Measurements from ENCODE around the gene USP40. TPM values are rescaled to one million over a fixed set of nuclear protein-coding genes. Genes with fewer than 3 reads are reported as not detected.

USP40 gene
- total RNA-seq, 2 donors from 2014 or later: 5.9 to 22.9 TPM

GRCh38 chr2:233471291-233472035 is 95.1 kb downstream of the USP40 start:
- peak overlapping the region; percentile 7 to 92 for H3K27ac Mint-ChIP-seq
- DNase-seq (ENCODE audit: low spot score in 2 of 2) (no peak), ATAC-seq (no peak)
- H3K9me3 Mint-ChIP-seq: no peaks in the 10 kb centered on the region
- peaks cover 0 to 11% of the 10 kb centered on the region in 2 donors for H3K36me3 Mint-ChIP-seq

DNA sequence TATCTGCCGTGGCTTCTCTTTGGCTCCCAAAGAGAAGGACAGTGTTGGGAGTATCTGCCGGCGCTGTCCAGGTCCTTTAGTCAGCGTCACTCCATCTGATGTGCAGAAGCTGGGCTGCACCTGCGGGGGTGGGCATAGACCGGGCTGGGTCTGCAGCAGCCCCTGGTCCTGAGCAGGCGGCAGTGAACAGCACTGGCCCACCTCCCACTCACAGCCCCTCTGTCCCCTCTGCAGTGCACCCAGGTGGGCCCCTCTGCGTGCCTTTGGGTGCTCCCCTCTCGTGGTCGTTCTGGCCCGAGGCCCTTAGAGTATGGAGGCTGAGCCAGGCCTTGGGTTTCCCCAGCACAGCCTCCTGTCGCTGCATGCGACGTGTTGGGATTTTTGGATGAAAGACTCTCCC is 95.7 kb downstream of the USP40 start:
- Mint-ChIP-seq H3K27ac (peak overlapping the region in 1 of 2 donors; percentile 7), H3K9me3 (no peaks in the 10 kb centered on the region), H3K36me3 (peaks cover 0 to 11% of the 10 kb centered on the region in 2 donors)
- ATAC-seq: no peak
- DNase-seq (ENCODE audit: low spot score in 2 of 2): no peak

DNA sequence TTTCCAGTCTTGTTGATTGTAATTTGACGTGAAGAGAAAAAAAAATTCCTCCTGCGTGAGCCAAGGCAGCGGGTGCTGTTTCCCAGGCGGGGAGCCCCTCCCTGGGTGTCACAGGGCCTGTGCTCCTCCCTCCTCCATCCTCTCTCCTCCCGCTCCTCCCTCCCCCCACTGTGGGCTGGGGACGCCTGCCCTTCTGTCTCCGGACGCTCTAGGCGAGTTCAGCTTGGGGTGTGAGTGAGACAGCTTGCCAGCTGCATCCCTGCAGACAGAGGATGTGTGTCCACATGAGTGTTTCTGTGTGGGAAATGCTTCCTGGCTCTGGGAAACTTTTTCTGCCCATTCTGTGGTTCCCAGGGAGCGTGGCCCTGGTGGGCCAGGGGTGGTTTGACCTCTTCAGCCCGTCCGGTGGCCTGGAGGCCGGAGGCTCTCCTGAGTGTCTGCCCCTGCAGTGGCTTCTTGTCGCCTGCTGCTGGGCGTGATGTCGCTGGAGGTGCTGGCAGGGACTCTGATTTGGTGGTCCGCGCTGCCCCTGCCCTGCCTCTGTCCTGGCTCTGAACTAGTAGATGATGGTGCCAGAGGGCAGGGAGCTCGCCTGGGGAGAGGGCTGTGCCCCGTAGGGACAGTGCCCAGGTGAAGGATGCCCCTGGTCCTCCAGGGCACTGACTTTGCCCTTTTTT is 96.4 kb downstream of the USP40 start:
- ATAC-seq (no peak), DNase-seq (ENCODE audit: low spot score in 2 of 2) (no peak)
- H3K9me3 Mint-ChIP-seq: no peaks in the 10 kb centered on the region
- peak overlapping the region; percentile 7 to 65 for H3K27ac Mint-ChIP-seq
- peaks cover 0 to 11% of the 10 kb centered on the region in 2 donors for H3K36me3 Mint-ChIP-seq

GRCh38 chr2:233469261-233470010 is 97.1 kb downstream of the USP40 start:
- H3K27ac Mint-ChIP-seq: peak overlapping the region; percentile 72 to 73

DNA sequence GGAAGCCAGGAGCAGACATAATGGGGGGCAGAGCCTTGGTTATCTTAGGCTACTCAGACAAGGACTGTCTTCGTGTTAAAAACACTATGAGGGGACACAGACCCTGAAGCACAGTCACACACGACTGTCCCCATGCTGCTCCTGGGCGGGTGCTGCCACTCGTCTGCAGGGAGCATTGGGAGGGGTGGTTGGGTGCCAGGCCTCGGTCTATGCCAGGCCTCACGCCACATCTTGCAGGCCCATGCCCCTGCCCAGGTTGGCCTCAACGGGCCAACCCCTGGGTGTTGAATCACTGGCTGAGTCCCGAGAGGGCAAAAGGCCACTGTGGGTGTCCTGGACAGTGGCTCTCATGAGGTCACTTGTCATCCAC is 97.9 kb downstream of the USP40 start:
- Mint-ChIP-seq H3K9me3 (no peaks in the 10 kb centered on the region), H3K27ac (peak overlapping the region in 1 of 2 donors; percentile 73), H3K36me3 (peaks cover 5 to 17% of the 10 kb centered on the region in 2 donors)
- ATAC-seq (no peak), DNase-seq (ENCODE audit: low spot score in 2 of 2) (no peak)

More at GRCh38 chr2:233469261-233470010, 97.1 kb downstream of the USP40 start:
- ATAC-seq (no peak), DNase-seq (ENCODE audit: low spot score in 2 of 2) (no peak)
- peaks cover 0 to 11% of the 10 kb centered on the region in 2 donors for H3K36me3 Mint-ChIP-seq
- no peaks in the 10 kb centered on the region for H3K9me3 Mint-ChIP-seq

DNA sequence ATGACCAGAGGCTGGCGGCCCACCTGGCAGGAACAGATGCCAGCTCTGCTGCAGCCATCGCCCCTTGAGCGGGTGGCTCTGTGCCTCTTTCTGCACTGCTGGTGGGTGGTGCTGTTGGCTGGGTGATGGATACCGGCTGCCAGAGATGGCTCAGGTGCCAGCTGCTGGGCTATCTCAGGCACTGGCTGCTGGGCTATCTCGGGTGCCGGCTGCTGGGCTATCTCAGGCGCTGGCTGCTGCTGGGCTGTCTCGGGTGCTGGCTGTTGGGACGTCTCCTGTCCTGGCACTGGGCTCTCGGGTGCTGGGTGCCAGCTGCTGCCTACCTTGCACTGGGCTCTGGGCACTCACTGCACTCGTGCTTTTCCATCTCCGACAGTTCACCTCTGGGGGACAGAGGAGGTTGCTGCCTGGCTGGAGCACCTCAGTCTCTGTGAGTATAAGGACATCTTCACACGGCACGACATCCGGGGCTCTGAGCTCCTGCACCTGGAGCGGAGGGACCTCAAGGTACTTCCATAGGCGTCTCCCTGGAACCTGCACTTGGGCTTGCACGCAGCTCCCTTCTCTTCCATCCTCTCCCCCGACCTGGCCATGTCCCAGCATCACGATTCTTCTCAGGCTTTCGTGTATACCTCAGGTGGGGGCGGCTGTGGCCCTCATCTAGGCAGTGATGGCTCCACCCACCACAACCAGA is 98.4 kb downstream of the USP40 start:
- DNase-seq (ENCODE audit: low spot score in 2 of 2) (no peak), ATAC-seq (no peak)
- Mint-ChIP-seq H3K27ac (peak overlapping the region in 1 of 2 donors; percentile 28), H3K9me3 (no peaks in the 10 kb centered on the region), H3K36me3 (peaks cover 9 to 21% of the 10 kb centered on the region in 2 donors)

- Mint-ChIP-seq H3K9me3 (no peaks in the 10 kb centered on the region), H3K27ac (peak overlapping the region in 1 of 2 donors; percentile 52), H3K36me3 (peaks cover 9 to 12% of the 10 kb centered on the region in 2 donors)
- ATAC-seq: no peak
- DNase-seq (ENCODE audit: low spot score in 2 of 2): no peak
Observed at GRCh38 chr2:233466991-233467603, 99.5 kb downstream of the USP40 start.

- Mint-ChIP-seq H3K9me3 (no peaks in the 10 kb centered on the region), H3K36me3 (peaks cover 9 to 19% of the 10 kb centered on the region in 2 donors), H3K27ac (peak overlapping the region in 1 of 2 donors; percentile 87)
- peak in 1 of 2 donors; percentile 31 for DNase-seq (ENCODE audit: low spot score in 2 of 2)
- ATAC-seq: no peak
Observed at GRCh38 chr2:233464531-233465240, 101.9 kb downstream of the USP40 start.

DNA sequence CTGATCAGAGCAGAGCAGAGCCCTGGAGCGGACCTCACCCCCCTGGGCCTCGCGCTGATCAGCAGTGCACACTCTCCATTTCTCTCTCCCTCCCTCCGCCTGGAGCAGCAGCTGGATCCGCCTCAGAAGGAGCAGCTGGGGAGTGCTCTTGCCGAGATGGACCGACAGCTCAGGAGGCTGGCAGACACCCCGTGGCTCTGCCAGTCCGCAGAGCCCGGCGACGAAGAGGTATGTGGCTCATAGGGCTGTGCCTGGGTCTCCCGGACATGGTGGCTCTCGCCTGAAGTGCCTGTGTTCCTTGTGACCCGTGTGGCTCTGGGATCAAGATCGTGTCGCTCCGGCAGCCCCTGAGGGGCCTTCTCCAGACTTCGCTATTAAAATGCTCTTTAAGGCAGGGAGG is 102.5 kb downstream of the USP40 start:
- no peak for ATAC-seq
- Mint-ChIP-seq H3K27ac (peak overlapping the region in 1 of 2 donors; percentile 87), H3K36me3 (peaks cover 9 to 19% of the 10 kb centered on the region in 2 donors), H3K9me3 (no peaks in the 10 kb centered on the region)
- no peak for DNase-seq (ENCODE audit: low spot score in 2 of 2)

DNA sequence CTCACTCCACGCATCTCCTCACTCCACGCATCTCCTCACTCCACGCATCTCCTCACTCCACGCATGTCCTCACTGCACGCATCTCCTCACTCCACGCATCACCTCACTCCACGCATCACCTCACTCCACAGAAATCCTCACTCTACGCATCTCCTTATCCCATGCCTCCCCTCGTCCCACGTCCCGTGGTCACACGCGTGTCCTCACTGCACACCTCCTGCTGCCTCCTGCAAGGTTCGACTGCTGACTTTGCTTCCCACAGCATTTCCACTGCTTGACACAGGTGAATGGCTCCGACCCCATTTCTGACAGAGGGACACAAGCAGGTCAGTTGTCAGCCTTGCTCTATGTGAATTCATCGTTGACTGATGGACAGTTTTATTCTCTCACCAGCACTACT is 103.0 kb downstream of the USP40 start:
- no peaks in the 10 kb centered on the region for H3K9me3 Mint-ChIP-seq
- peak overlapping the region in 1 of 2 donors; percentile 90 for H3K27ac Mint-ChIP-seq
- DNase-seq (ENCODE audit: low spot score in 2 of 2) (no peak), ATAC-seq (no peak)
- H3K36me3 Mint-ChIP-seq: peaks cover 9 to 19% of the 10 kb centered on the region in 2 donors

DNA sequence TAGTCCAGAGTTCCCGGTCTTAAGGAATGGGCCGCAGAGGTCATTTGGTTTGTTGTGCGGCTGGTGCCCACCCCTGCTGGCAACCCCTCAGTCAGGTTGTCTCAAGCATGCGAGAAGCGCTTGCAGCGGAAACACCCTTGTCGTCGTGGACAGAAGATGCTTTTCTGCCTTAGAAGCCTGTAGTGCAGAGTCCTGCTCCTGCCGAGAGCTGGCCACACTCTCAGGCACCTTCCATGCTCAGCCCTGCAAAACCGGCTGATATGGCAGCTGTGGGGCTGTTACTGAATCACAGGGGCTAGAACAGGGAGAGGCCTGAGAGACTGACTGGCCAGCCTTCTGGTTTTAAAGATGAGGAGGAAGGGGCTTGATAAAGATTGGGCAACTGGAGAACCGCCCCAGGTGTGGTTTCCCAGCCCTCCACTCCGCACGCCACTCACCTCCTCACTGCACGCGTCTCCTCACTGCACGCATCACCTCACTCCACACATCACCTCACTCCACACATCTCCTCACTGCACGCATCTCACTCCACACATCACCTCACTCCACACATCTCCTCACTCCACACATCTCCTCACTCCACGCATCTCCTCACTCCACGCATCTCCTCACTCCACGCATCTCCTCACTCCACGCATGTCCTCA is 103.6 kb downstream of the USP40 start:
- Mint-ChIP-seq H3K9me3 (no peaks in the 10 kb centered on the region), H3K27ac (no peak overlapping the region), H3K36me3 (peaks cover 9 to 19% of the 10 kb centered on the region in 2 donors)
- no peak for ATAC-seq
- DNase-seq (ENCODE audit: low spot score in 2 of 2): no peak

- ATAC-seq (no peak), DNase-seq (ENCODE audit: low spot score in 2 of 2) (no peak)
- H3K36me3 Mint-ChIP-seq: peaks cover 9 to 19% of the 10 kb centered on the region in 2 donors
- no peaks in the 10 kb centered on the region for H3K9me3 Mint-ChIP-seq
- H3K27ac Mint-ChIP-seq: peak overlapping the region; percentile 2 to 12
Observed at GRCh38 chr2:233462202-233462785, 104.3 kb downstream of the USP40 start.

- Mint-ChIP-seq H3K27ac (peak overlapping the region; percentile 12 to 82), H3K9me3 (no peaks in the 10 kb centered on the region), H3K36me3 (peaks cover 9 to 19% of the 10 kb centered on the region in 2 donors)
- DNase-seq (ENCODE audit: low spot score in 2 of 2) (no peak), ATAC-seq (peak in 1 of 2 donors; percentile 19)
Observed at GRCh38 chr2:233461481-233461891, 105.1 kb downstream of the USP40 start.

DNA sequence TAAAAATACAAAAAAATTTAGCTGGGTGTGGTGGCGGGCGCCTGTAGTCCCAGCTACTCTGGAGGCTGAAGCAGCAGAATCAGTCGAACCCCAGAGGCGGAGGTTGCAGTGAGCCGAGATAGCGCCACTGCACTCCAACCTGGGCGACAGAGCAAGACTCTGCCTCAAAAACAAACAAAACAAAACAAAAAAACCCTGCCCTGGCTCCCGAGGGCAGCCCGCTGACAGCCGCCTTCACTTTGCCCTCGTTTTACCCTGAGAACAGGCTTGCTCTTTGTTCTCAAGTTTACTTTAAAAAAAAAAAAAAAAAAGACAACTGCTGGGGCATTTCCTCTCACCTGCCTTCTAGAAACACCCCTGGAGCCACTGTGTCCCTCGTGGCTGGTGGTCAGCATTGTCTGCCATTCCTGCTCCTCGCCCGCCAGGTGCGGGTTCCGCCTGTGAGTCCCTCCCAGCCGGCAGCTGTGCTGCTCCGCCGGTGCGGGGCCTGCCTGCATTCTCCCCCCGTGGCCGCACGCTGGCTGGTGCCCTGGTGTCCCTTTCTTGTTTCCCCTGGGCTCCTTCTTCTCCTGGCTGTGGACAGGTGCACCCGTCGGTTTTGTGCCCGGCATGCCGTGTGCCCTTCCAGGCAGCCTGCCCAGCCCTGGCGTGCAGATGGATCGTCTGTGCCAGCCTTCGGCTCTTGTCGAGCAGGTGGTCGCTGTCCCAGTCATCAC is 105.7 kb downstream of the USP40 start:
- Mint-ChIP-seq H3K36me3 (peaks cover 9 to 19% of the 10 kb centered on the region in 2 donors), H3K9me3 (no peaks in the 10 kb centered on the region), H3K27ac (no peak overlapping the region)
- DNase-seq (ENCODE audit: low spot score in 2 of 2) (no peak), ATAC-seq (no peak)
